HAP-1 (cell line): Measurements from ENCODE around the gene ANKRD6.
"Not testable (repeated sequence)": the region's sequence is repeated elsewhere in the genome, so short reads cannot be mapped to it uniquely, and the experiment has no call there.

Source experiments
- DNase-seq, 2 experiments: peaks; one replicate each; pipeline ENCODE4 v3.0.0-alpha.2; 2016 to 2020; ENCODE audit warnings: low spot score in 2 of 2
- H3K27me3 ChIP-seq: fragments of 250-450 bp; sonication (Bioruptor Pico); 2 replicates; pipeline ENCODE4 v1.5.1; 2020; ENCODE audit warnings: low read depth, mild to moderate bottlenecking, moderate library complexity
- H3K36me3 ChIP-seq: fragments of 250-450 bp; sonication (Bioruptor Pico); replicated peaks from 2 replicates; pipeline ENCODE4 v1.5.1; 2020; ENCODE audit warnings: mild to moderate bottlenecking
- H3K4me1 ChIP-seq: fragments of 250-450 bp; sonication (Bioruptor Pico); 2 replicates; pipeline ENCODE4 v1.5.1; 2020; ENCODE audit warnings: mild to moderate bottlenecking
- H3K4me3 ChIP-seq: fragments of 250-450 bp; sonication (Bioruptor Pico); 2 replicates; pipeline ENCODE4 v1.5.1; 2020; ENCODE audit warnings: mild to moderate bottlenecking, moderate library complexity
- H3K9me3 ChIP-seq: fragments of 250-450 bp; sonication (Bioruptor Pico); 2 replicates; pipeline ENCODE4 v1.5.1; 2020; ENCODE audit warnings: mild to moderate bottlenecking, moderate library complexity
- in situ Hi-C: fragments of 300-500 bp; cut with MboI; formaldehyde crosslinking; loops from 3 replicates; pipeline ENCODE4 v1.14.3; 2020; ENCODE audit warnings: low sequenced_read_pairs, inconsistent platforms, mixed read lengths

Gene ANKRD6

DNA sequence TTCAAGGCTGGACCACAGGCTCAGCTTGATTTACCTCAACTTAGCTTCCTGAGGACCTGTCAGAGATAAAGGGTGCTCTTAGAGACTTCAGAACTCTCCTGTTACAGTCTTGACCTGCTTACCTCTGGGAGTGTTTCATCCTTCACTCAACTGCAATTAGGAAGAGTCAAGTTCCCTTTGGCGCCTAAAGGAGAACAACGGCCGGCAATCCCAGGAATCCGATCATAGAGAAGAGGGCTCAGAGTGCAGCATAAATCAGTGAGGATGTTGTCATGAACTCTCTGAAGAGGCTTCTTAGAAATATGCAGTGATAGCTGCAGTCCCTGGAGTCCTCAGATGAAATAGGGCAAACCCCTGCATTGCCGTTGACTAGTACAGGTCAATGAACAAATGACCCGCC is 169.2 kb downstream of the ANKRD6 start:
- Histone ChIP-seq H3K4me1 (no peaks in the 10 kb centered on the region), H3K4me3 (no peak overlapping the region), H3K36me3 (no peaks in the 10 kb centered on the region), H3K27me3 (no peaks in the 10 kb centered on the region), H3K9me3 (no peaks in the 10 kb centered on the region)
- in situ Hi-C loops = loop anchor here (25.0 kb wide), 1 partner anchor 615 kb away; no protein-coding TSS in a partner anchor
- no peak for DNase-seq

DNA sequence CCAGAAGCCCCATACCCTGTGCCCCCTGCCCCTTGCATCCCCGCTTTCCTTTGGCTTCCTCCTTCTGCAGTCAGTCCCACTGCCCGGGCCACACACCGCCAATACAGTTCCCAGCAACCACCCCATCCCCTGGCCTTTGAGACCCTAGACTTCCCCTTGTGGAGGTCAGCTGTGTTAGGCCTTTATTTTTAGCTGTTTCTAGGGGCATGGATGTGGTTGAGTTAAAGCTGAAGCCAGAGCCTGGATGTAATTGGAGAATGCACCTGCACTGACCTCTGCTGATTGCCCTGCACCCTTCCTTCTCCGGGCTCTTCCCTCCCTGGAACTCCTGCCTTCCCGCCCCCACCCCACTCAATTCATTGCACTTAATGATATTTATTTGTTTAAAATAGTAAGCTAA is 171.7 kb downstream of the ANKRD6 start:
- Histone ChIP-seq H3K27me3 (no peaks in the 10 kb centered on the region), H3K4me3 (no peak overlapping the region), H3K4me1 (no peaks in the 10 kb centered on the region), H3K36me3 (no peaks in the 10 kb centered on the region), H3K9me3 (no peaks in the 10 kb centered on the region)
- DNase-seq = no peak
- in situ Hi-C loops = loop anchor here (25.0 kb wide), 1 partner anchor 617 kb away; no protein-coding TSS in a partner anchor

DNA sequence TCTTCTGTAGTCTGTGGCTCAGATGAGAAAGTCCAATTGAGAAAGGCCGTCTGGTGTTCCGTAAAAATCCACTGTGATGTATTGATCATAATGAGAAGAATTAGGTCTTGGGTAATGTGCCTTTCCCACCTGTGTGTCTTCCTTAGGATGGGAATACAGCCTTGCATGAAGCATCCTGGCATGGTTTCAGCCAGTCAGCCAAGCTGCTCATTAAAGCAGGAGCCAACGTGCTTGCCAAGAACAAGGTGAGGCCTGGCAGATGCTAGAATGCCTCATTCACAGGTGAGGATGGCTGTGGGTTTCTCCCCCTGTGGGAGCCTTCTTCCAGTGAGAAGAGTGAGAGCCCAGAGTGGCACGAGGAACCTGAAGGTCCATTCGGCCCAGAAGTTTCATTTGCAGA is 172.9 kb downstream of the ANKRD6 start:
- in situ Hi-C loops = loop anchor here (25.0 kb wide), 1 partner anchor 619 kb away; no protein-coding TSS in a partner anchor
- H3K36me3 ChIP-seq = no peaks in the 10 kb centered on the region
- no peak for DNase-seq

DNA sequence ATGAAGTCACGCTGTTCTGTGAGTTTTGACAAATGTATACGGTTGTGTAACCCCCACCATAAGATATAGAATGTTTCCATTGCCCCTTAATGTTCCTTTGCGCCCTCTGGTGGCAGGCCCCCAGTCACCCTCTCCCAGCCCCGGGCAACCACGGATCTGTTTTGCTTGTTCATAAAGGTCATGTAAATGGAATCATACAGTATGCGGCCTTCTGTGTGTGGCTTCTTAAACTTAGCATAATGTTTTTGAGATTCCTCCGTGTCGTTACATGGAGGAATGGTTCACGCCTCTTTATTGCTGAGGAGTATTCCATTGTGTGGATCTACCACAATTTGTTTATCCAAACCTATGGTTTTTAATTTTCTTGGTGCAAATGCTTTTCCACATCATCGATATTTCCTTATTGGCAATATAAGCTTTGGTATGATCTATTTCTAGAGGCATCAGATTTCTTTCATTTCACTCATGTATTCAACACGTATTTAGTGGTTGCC is 177.2 kb downstream of the ANKRD6 start:
- no peaks in the 10 kb centered on the region for H3K36me3 ChIP-seq
- no peak overlapping the region for H3K4me3 ChIP-seq
- H3K9me3 ChIP-seq = no peaks in the 10 kb centered on the region
- in situ Hi-C loops = loop anchor here (5.0 to 25.0 kb wide), 2 partner anchors 178 to 623 kb away; partner anchors contain the start of gene ANKRD6
- H3K27me3 ChIP-seq = no peaks in the 10 kb centered on the region
- no peaks in the 10 kb centered on the region for H3K4me1 ChIP-seq
- DNase-seq = peak; percentile 60 to 90

More for the DNA sequence above, 172.9 kb downstream of the ANKRD6 start:
- Histone ChIP-seq H3K27me3 (no peaks in the 10 kb centered on the region), H3K4me1 (no peaks in the 10 kb centered on the region), H3K9me3 (no peaks in the 10 kb centered on the region), H3K4me3 (no peak overlapping the region)

GRCh38 chr6:89611666-89612065 is 178.7 kb downstream of the ANKRD6 start:
- Histone ChIP-seq H3K9me3 (no peaks in the 10 kb centered on the region), H3K4me1 (no peaks in the 10 kb centered on the region), H3K4me3 (no peak overlapping the region), H3K36me3 (no peaks in the 10 kb centered on the region), H3K27me3 (no peaks in the 10 kb centered on the region)
- in situ Hi-C loops = loop anchor here (5.0 to 25.0 kb wide), 2 partner anchors 179 to 624 kb away; partner anchors contain the start of gene ANKRD6
- no peak for DNase-seq

DNA sequence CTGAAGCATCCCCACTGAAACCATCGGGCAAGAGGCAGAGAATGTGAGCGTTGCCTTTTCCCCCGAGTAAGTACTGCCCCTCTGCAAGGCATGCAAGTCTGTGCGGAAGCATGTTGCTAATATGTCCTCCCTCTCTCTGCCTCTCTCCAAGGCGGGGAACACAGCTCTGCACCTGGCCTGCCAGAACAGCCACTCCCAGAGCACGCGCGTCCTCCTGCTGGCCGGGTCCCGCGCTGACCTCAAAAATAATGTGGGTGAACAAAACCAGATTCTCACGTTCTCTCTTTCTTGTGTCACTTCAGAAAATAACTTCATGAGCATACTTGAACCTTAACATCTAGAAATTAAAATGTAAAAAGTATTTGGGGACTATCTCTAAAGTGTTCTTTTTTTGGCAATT is 179.2 kb downstream of the ANKRD6 start:
- no peaks in the 10 kb centered on the region for H3K36me3 ChIP-seq
- H3K9me3 ChIP-seq = no peaks in the 10 kb centered on the region
- no peak overlapping the region for H3K4me3 ChIP-seq
- in situ Hi-C loops = loop anchor here (5.0 to 25.0 kb wide), 2 partner anchors 180 to 625 kb away; partner anchors contain the start of gene ANKRD6
- no peaks in the 10 kb centered on the region for H3K27me3 ChIP-seq
- DNase-seq = no peak
- no peaks in the 10 kb centered on the region for H3K4me1 ChIP-seq

GRCh38 chr6:89613790-89614189 is 180.8 kb downstream of the ANKRD6 start:
- DNase-seq = no peak
- H3K9me3 ChIP-seq = no peaks in the 10 kb centered on the region
- H3K36me3 ChIP-seq = no peaks in the 10 kb centered on the region
- in situ Hi-C loops = loop anchor here (5.0 to 25.0 kb wide), 2 partner anchors 181 to 626 kb away; partner anchors contain the start of gene ANKRD6
- H3K4me3 ChIP-seq = no peak overlapping the region
- no peaks in the 10 kb centered on the region for H3K4me1 ChIP-seq
- H3K27me3 ChIP-seq = no peaks in the 10 kb centered on the region

DNA sequence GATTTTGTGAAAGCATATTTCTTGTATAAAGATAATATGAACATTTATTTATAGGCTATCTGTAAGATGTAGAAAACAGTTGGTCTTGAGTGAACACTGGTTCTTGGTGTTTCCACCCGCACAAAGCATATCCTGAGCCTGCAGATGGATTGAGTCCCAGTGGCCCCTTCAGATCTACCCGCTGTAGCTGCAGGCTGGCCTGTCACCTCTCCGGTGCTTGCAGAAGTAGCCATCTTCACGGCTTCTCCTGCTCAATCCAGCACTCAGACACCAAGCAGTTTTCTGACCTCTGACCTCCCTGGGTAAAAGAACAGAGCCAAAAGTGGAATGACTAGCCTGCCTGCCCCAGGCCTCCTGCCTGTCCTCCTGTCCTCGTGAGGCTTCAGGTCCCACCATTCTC is 182.9 kb downstream of the ANKRD6 start:
- Histone ChIP-seq H3K4me1 (no peaks in the 10 kb centered on the region), H3K9me3 (no peaks in the 10 kb centered on the region), H3K4me3 (no peak overlapping the region), H3K27me3 (no peaks in the 10 kb centered on the region), H3K36me3 (no peaks in the 10 kb centered on the region)
- DNase-seq = no peak
- in situ Hi-C loops = loop anchor here (25.0 kb wide), 1 partner anchor 629 kb away; no protein-coding TSS in a partner anchor

DNA sequence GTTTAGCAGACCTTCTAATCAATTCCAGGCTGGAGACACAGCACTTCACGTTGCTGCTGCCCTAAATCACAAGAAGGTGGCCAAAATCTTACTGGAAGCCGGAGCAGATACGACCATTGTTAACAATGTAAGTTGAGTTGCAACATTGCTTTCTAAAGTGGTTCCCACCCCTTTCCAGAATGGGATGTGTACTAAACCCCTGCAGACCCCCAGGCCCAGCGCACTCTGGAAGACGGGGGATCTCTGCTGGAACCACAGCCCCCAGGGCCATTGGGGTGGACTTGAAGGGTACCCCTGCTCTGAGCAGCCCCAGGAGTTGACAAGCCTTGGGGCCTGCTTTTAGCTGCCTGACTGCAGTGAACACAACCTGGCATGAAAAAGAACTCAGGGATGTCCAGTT is 183.6 kb downstream of the ANKRD6 start:
- H3K4me3 ChIP-seq = no peak overlapping the region
- no peaks in the 10 kb centered on the region for H3K36me3 ChIP-seq
- no peak for DNase-seq
- H3K9me3 ChIP-seq = no peaks in the 10 kb centered on the region
- H3K27me3 ChIP-seq = no peaks in the 10 kb centered on the region
- H3K4me1 ChIP-seq = no peaks in the 10 kb centered on the region
- in situ Hi-C loops = loop anchor here (25.0 kb wide), 1 partner anchor 629 kb away; no protein-coding TSS in a partner anchor

GRCh38 chr6:89618026-89618425 is 185.1 kb downstream of the ANKRD6 start:
- Histone ChIP-seq H3K27me3 (no peaks in the 10 kb centered on the region), H3K4me3 (no peak overlapping the region), H3K4me1 (no peaks in the 10 kb centered on the region), H3K9me3 (no peaks in the 10 kb centered on the region), H3K36me3 (no peaks in the 10 kb centered on the region)
- in situ Hi-C loops = loop anchor here (25.0 kb wide), 1 partner anchor 631 kb away; no protein-coding TSS in a partner anchor
- DNase-seq = no peak

DNA sequence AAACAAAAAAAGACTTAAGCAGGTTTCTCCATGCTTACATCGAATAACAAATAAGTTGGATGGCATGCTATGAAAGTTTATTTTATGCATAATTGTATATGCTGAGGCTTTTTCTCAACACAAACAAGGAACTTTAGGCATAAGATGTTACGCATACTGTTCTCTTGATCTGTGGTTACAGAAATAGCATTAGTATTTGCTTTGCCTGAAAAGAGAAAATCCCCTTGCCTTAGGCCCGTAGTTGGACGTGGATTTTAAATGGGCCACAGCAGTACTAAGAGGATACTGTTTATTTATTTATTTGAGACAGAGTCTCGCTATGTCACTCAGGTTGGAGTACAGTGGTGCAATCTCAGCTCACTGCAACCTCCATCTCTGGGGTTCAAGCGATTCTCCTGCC is 186.6 kb downstream of the ANKRD6 start:
- Histone ChIP-seq H3K27me3 (no peaks in the 10 kb centered on the region), H3K4me3 (no peak overlapping the region), H3K4me1 (no peaks in the 10 kb centered on the region), H3K9me3 (no peaks in the 10 kb centered on the region), H3K36me3 (no peaks in the 10 kb centered on the region)
- in situ Hi-C loops = loop anchor here (25.0 kb wide), 1 partner anchor 632 kb away; no protein-coding TSS in a partner anchor
- no peak for DNase-seq

- H3K36me3 ChIP-seq = peaks cover 3% of the 10 kb centered on the region
- no peak for DNase-seq
- H3K4me1 ChIP-seq = no peaks in the 10 kb centered on the region
- no peaks in the 10 kb centered on the region for H3K27me3 ChIP-seq
- in situ Hi-C loops = loop anchor here (25.0 kb wide), 1 partner anchor 636 kb away; no protein-coding TSS in a partner anchor
- no peaks in the 10 kb centered on the region for H3K9me3 ChIP-seq
- H3K4me3 ChIP-seq = no peak overlapping the region
These were observed 190.8 kb downstream of the ANKRD6 start for GRCh38 chr6:89623749-89624148.

DNA sequence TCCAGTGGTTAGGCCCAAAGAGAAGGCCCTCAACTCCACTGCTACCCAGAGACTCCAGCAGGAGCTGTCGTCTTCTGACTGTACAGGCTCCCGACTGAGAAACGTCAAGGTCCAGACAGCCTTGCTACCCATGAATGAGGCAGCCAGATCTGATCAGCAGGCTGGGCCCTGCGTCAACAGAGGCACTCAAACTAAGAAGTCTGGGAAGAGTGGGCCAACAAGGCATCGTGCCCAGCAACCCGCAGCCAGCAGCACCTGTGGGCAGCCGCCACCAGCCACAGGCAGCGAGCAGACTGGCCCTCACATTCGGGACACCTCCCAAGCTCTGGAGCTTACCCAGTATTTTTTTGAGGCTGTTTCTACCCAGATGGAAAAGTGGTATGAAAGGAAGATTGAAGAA is 197.5 kb downstream of the ANKRD6 start:
- H3K4me3 ChIP-seq = no peak overlapping the region
- in situ Hi-C loops = no loop called here

GRCh38 chr6:89636412-89636811 is 203.5 kb downstream of the ANKRD6 start:
- H3K27me3 ChIP-seq, in situ Hi-C loops, H3K4me3 ChIP-seq, H3K9me3 ChIP-seq, DNase-seq: not testable (repeated sequence)
- peaks cover 18% of the 10 kb centered on the region for H3K36me3 ChIP-seq
- H3K4me1 ChIP-seq = peaks cover 14% of the 10 kb centered on the region

More for the DNA sequence above, 197.5 kb downstream of the ANKRD6 start:
- Histone ChIP-seq H3K4me1 (no peaks in the 10 kb centered on the region), H3K9me3 (no peaks in the 10 kb centered on the region), H3K27me3 (no peaks in the 10 kb centered on the region), H3K36me3 (peaks cover 33% of the 10 kb centered on the region)
- no peak for DNase-seq
